Activated CD8-positive, alpha-beta memory T cell treated with anti-CD3 and anti-CD28 coated beads, Interleukin-2, amount 50 U/mL, for 24 hours (primary cell): ENCODE results near the gene RCC2.

Source experiments
- DNase-seq: peaks from one replicate; pipeline ENCODE4 v3.0.0-alpha.2; 2020; ENCODE audit errors: extremely low read depth

The RCC2 gene

DNA sequence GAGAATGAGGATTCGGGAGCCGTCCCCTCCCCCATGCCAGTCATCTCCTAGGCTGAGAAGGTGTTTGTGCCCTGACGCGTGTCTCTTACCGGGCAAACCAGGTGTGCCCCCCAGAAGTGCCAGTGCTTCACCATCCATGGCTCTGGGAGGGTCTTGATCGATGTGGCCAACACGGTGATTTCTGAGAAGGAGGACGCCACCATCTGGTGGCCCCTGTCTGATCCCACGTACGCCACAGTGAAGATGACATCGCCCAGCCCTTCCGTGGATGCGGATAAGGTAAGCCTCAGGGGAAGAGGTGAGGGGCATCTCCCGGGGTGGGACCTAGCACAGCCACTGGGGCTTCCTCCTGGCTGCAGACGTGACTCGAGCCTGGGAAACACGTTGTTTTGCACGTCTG, 66.5 kb downstream of the RCC2 start:
- no peak for DNase-seq

DNA sequence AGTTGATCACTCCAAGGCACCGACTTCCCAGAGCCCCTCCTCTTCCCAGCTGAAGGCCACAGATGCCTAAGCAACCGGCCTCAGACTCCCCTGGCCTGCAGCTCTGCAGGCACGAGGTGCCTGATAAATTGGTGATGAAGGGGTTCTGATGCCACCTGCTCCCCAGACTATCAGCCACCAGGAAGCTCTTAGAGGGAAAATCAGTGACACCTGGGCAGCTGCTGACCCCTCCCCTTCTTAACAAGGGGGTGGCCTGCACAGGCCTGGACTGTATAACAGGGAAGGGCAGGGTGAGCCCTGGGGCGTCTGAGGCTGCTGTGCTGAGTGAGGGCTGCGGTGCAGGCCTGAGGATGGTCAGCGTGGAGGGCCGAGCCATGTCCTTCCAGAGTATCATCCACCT, 67.6 kb downstream of the RCC2 start, which contains the start of gene PADI6:
PADI6 (plus strand) TSS at position 301 of the 400 bp plus-strand sequence; CDS start at position 351, 50 bp downstream.
- no peak for DNase-seq

GRCh38 chr1:17370618-17371017, 68.9 kb downstream of the RCC2 start:
- no peak for DNase-seq

GRCh38 chr1:17369466-17369865, 70.0 kb downstream of the RCC2 start:
- DNase-seq, result no peak

GRCh38 chr1:17365293-17365692, 74.2 kb downstream of the RCC2 start:
- DNase-seq, result no peak

DNA sequence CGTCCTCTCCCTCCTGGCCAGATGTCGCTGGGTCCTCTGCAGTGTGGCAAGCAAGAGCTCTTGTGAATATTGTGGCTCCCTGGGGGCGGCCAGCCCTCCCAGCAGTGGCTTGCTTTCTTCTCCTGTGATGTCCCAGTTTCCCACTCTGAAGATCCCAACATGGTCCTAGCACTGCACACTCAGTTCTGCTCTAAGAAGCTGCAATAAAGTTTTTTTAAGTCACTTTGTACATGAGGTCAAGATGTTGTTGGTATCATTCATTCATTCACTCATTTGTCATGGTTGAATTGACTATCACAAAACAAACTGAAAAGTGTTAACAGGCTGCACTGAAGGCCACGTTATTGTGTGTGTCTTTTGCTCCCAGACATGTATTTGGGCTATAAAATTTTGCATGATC, 75.7 kb downstream of the RCC2 start:
- no peak for DNase-seq

GRCh38 chr1:17363351-17363750, 76.1 kb downstream of the RCC2 start:
- DNase-seq, result no peak

DNA sequence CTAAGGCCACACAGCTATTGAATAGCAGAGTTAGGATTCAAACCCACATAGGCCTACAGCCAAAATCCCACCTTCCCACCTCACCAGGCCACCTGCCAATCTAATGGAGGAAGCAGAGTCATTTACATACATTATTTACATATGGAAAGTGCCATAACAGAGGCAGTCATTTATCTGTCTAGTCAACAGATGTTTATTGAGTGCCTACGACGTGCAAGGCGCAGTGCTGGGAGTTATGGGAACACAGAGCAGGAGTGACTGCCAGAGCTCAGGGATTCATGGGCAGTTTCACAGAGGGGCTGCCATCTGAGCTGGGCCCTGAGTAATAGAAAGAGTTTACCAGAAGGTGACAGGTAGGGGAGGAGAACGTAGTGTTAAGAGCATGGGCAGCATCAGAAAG, 77.8 kb downstream of the RCC2 start:
- DNase-seq, result no peak

DNA sequence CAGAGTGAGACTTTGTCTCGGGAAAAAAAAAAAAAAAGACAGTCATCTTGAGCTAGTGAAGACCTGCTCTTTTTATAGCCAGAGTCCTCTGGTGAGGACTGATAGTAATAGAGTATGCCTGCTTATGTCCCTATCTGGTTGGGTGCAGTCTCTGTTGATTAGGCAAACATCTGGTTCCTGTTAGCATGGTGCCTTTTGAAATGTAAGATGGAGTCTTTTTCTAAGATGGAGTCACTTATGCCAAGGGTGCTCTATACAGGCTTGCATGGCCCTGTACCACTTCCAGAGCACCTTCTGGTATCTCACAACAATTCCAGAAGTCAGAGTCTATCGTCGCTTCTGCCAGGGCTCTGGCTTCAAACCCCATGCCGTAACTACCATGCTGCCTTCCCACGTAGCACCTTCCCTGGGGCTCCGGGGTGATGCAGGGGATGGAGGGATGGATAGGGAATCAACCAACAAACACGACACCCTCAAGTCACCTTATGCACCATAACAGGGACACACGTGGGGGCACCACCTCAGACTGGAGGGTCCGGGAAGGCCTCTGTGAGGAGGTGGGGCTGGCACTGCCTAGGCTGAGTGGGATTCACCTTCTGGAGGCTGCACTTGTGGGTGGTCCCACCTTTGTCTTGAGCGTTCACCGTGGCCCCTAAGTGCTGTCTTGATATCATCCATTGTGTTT, 79.1 kb downstream of the RCC2 start:
- no peak for DNase-seq

DNA sequence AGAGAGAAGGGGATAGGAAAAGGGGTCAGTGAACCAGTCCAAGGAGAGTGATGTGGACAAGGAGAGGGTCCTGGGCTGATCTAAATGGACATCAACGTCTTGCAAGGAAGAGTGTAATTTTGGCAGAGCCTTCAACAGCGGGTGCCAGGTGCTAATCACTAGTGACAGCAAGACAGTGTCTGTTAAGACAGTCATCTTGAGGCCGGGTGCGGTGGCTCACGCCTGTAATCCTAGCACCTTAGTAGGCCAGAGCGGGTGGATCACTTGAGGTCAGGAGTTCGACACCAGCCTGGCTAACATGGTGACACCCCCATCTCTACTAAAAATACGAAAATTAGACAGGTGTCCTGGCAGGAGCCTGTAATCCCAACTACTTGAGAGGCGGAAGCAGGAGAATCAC, 79.7 kb downstream of the RCC2 start:
- no peak for DNase-seq

GRCh38 chr1:17359031-17359430, 80.4 kb downstream of the RCC2 start:
- DNase-seq, result no peak

DNA sequence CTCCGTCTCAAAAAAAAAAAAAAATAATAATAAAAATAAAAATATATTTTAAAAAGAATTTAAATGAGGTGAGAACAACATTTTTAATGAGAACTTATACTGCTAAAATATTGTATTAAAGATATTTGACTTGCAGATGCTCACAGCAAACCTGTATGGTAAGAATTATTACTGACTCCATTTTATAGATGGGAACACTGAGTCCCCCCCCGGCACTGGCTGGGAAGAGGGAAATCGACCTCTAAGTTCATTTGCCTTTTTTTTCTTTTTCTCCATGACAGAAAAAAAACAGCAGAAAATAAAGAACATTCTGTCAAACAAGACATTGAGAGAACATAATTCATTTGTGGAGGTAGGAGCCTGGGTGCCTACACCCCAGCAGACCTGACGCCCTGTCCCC, 80.9 kb downstream of the RCC2 start:
- no peak for DNase-seq
